Panc1 (cell line): ENCODE measurements around the gene ERG. TPM values are rescaled to one million over a fixed set of nuclear protein-coding genes. Genes with fewer than 3 reads are reported as not detected.

Experiments used
- ATAC-seq: fragments of 200-7000 bp; cut with Tn5 transposase; 2 replicates; pipeline ENCODE4 v1.9.1; 2020; ENCODE audit warnings: mild to moderate bottlenecking, moderate library complexity
- BruUV-seq: library from RNA; stranded (reverse); fragments of 400-500 nt; replicated peaks from 2 replicates; lab custom pipeline; 2021; lab: Mats Ljungman, UMichigan
- CTCF ChIA-PET: fragments of 300-600 bp; sonication (Branson Sonifier 250); formaldehyde crosslinking; loops from one replicate; lab custom pipeline; 2022; ENCODE audit warnings: antibody characterized with exemption; lab: Charles Lee
- POLR2A ChIA-PET: fragments of 300-600 bp; sonication (Branson Sonifier 250); formaldehyde crosslinking; loops from one replicate; lab custom pipeline; 2022; ENCODE audit warnings: antibody characterized with exemption; lab: Charles Lee
- DNase-seq: peaks from one replicate; pipeline ENCODE4 v3.0.0-alpha.2; 2010; ENCODE audit warnings: low read depth, low spot score
- H3K27ac ChIP-seq: 2 replicates; pipeline ENCODE4 v1.5.1; 2011; ENCODE audit warnings: mild to moderate bottlenecking, low read length, inconsistent platforms
- H3K27me3 ChIP-seq: fragments of 200-500 bp; sonication (Bioruptor generic); 2 replicates; pipeline ENCODE4 v1.6.0; 2014; ENCODE audit warnings: low read length, inconsistent platforms; ENCODE audit not compliant: control insufficient read depth, insufficient read depth
- H3K36me3 ChIP-seq: fragments of 200-500 bp; sonication (Bioruptor generic); 2 replicates; pipeline ENCODE4 v1.5.1; 2014; ENCODE audit warnings: inconsistent platforms, mild to moderate bottlenecking, low read length, moderate library complexity; ENCODE audit not compliant: control insufficient read depth, insufficient read depth
- H3K4me1 ChIP-seq: 2 replicates; pipeline ENCODE4 v1.5.1; 2011; ENCODE audit warnings: inconsistent platforms, mild to moderate bottlenecking, low read length, moderate library complexity; ENCODE audit not compliant: control insufficient read depth, insufficient read depth
- H3K4me3 ChIP-seq, 2 experiments: 2 replicates each; pipeline ENCODE4 v1.5.1; 2011 to 2012; ENCODE audit warnings: low read depth in 2 of 2, low read length in 2 of 2, mild to moderate bottlenecking in 2 of 2, inconsistent platforms in 1 of 2, moderate library complexity in 1 of 2
- H3K9me3 ChIP-seq: fragments of 200-500 bp; sonication (Bioruptor generic); 2 replicates; pipeline ENCODE4 v1.5.1; 2014; ENCODE audit warnings: low read depth, mild to moderate bottlenecking, inconsistent platforms, low read length, moderate library complexity; ENCODE audit not compliant: control insufficient read depth, insufficient read depth
- CTCF ChIP-seq: fragments of 450-650 bp; IDR thresholded peaks from 2 replicates; pipeline ENCODE4 v1.5.1; 2017; ENCODE audit warnings: mild to moderate bottlenecking
- POLR2AphosphoS5 ChIP-seq: IDR thresholded peaks from 2 replicates; pipeline ENCODE4 v1.6.1; 2012; ENCODE audit warnings: mild to moderate bottlenecking, low read depth, low read length, moderate library complexity
- REST ChIP-seq, 2 experiments: IDR thresholded peaks; 2 replicates each; pipeline ENCODE4 v1.6.1; 2011 to 2012; ENCODE audit warnings: low read depth in 2 of 2, control low read depth in 1 of 2, low read length in 1 of 2, mild to moderate bottlenecking in 1 of 2, moderate library complexity in 1 of 2; ENCODE audit not compliant: insufficient read depth in 1 of 2
- SIN3A ChIP-seq: IDR thresholded peaks from 2 replicates; pipeline ENCODE4 v1.6.1; 2012; ENCODE audit warnings: low read depth, mild to moderate bottlenecking, low read length, moderate library complexity, borderline replicate concordance; ENCODE audit not compliant: insufficient read depth
- TCF7L2 ChIP-seq: IDR thresholded peaks from 2 replicates; pipeline ENCODE4 v1.6.1; 2011; ENCODE audit warnings: mild to moderate bottlenecking, low read depth, low read length, inconsistent platforms
- in situ Hi-C: cut with HindIII; loops from 2 replicates; pipeline ENCODE4 v1.10.0; 2016; ENCODE audit warnings: low sequenced_read_pairs, low pct_unique_long_range_greater_than_20kb
- intact Hi-C: fragments of 100-400 bp; cut with micrococcal nuclease; formaldehyde crosslinking; loops from one replicate; pipeline ENCODE4 v1.10.0; 2022; ENCODE audit not compliant: unreplicated experiment
- total RNA-seq: library from RNA; stranded (reverse); gene quantifications from one replicate; pipeline ENCODE4 v1.2.1, GENCODE V29; 2021; ENCODE audit not compliant: unreplicated experiment

Gene ERG
- total RNA-seq, 1 experiment from 2014 or later = 0.49 TPM

- Histone ChIP-seq H3K27ac (no peak overlapping the region), H3K4me1 (no peaks in the 10 kb centered on the region), H3K9me3 (no peaks in the 10 kb centered on the region), H3K4me3 (no peak overlapping the region), H3K27me3 (no peaks in the 10 kb centered on the region), H3K36me3 (no peaks in the 10 kb centered on the region)
- CTCF ChIA-PET = interaction anchor here (0.6 kb wide), 1 partner anchor 34 kb away, joined by 4 read pairs; no protein-coding TSS in a partner anchor
- intact Hi-C loops = no loop called here
- no peak for DNase-seq
- ATAC-seq = no peak
- TF ChIP-seq TCF7L2 (no peak), REST (IDR thresholded peaks at IDR 0.05; ENCODE audit: insufficient read depth in 1 of 2, low read depth in 2 of 2, low read length in 1 of 2) (no peak), POLR2AphosphoS5 (no peak), CTCF (no peak), SIN3A (no peak)
- in situ Hi-C loops = no loop called here
- no TSS peak for BruUV-seq
- POLR2A ChIA-PET = no interaction called here
These were observed 113.4 kb downstream of the ERG start for GRCh38 chr21:38384675-38385426.

GRCh38 chr21:38384238-38384560 lies 114.1 kb downstream of the ERG start:
- CTCF ChIA-PET = no interaction called here
- in situ Hi-C loops = no loop called here
- no peak for DNase-seq
- Histone ChIP-seq H3K4me1 (no peaks in the 10 kb centered on the region), H3K27me3 (no peaks in the 10 kb centered on the region), H3K27ac (no peak overlapping the region), H3K4me3 (no peak overlapping the region), H3K36me3 (no peaks in the 10 kb centered on the region), H3K9me3 (no peaks in the 10 kb centered on the region)
- POLR2A ChIA-PET = no interaction called here
- ATAC-seq = no peak
- TF ChIP-seq SIN3A = no peak
- no peak for TF ChIP-seq REST (IDR thresholded peaks at IDR 0.05; ENCODE audit: insufficient read depth in 1 of 2, low read depth in 2 of 2, low read length in 1 of 2)
- TF ChIP-seq CTCF = no peak
- no peak for TF ChIP-seq TCF7L2
- no peak for TF ChIP-seq POLR2AphosphoS5
- intact Hi-C loops = no loop called here
- BruUV-seq = no TSS peak
